Right renal cortex interstitium (tissue), 3 donors: ENCODE measurements around the gene AKT1S1. TPM values are rescaled to one million over a fixed set of nuclear protein-coding genes. Genes with fewer than 3 reads are reported as not detected.
"Not testable (repeated sequence)": the region's sequence is repeated elsewhere in the genome, so short reads cannot be mapped to it uniquely, and the experiment has no call there.

Experiments
- DNase-seq, 3 donors: peaks; one replicate each; pipeline ENCODE4 v3.0.0-alpha.2; 2013; ENCODE audit warnings: low read depth in 3 of 3, low spot score in 2 of 3
- polyA plus RNA-seq, 3 donors: library from polyadenylated mRNA; unstranded; fragments of 120-200 nt; gene quantifications; one replicate each; pipeline ENCODE4 v1.2.1, GENCODE V29; 2013; ENCODE audit not compliant: insufficient read length in 3 of 3

The AKT1S1 gene
- 10 to 100 TPM; 22.8 to 29.3 (median 25.8) TPM for polyA plus RNA-seq

DNA sequence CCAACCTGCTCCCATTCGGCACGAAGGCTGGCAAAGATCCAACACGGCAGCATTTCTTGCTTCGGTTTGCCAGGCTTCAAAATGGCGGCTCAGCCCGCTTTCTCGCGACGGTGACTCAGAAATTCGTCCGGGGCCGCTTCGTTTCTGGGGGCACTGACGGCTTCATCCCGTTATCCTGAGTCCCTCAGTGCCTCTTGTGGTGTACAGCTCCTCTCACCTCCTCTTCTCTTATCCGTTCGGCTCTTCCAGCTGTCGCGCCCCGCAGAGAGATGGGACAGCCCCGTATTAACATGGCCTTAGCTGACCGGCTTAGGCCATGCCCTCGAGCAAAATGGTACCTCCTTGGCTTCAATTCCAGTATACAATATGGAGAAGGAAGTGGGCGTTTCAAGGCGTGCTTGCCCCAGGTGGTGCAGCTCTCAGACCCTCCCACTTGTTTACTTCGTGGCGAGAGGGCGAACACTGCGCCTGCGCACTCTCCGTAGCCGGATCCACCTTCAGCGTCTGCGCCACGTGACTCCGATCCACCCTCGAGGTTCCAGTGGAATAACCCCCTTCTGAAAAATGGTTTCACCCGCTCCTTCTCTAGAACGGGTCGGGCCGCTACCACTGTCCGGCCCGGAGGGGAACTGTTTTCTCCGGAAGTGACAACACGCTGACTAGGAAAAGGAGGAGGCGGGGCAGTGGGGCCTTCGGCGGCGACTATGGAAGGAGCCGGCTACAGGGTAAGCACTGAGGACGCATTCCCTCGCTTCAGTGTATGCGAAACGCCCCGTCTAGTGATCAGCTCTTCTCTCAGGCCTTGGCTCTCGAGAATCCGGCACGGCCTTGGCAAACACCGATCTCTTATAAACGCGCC is at the start of gene AKT1S1, which contains the start of gene TBC1D17:
Gene AKT1S1 (minus strand): TSS at position 336 of the 859 bp plus-strand sequence. CDS start 4,060 bp downstream, outside the sequence.
Gene TBC1D17 (plus strand): TSS at position 683 of the 859 bp plus-strand sequence. CDS start 22 bp downstream, at position 705.
- peak; percentile 99 to 100 (median 99) for DNase-seq

DNA sequence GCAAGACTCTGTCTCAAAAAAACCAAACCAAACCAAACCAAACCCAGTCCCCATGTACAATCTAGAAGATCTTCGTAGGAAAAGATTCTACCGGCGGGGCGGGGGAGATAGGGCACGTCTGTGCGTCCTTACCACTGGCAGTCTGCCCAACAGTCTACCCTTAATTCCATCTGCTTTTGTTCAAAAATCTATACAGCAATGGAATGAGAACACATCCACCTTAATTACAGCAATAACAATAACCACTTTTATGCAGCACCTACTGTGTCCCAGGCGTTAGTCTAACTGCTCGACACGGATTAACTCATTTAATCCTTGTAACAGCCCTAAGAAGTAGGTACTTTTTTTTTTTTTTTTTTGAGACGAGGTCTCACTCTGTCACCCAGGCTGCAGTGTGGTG is 49.4 kb upstream of the AKT1S1 start:
- DNase-seq = no peak

GRCh38 chr19:49925486-49925885 is 48.3 kb upstream of the AKT1S1 start:
- no peak for DNase-seq

GRCh38 chr19:49924881-49925210 is 47.7 kb upstream of the AKT1S1 start:
- DNase-seq = not testable (repeated sequence)

- no peak for DNase-seq
Measured at GRCh38 chr19:49924004-49924880, 47.1 kb upstream of the AKT1S1 start.

- DNase-seq = no peak
Measured at GRCh38 chr19:49923055-49924003, 46.2 kb upstream of the AKT1S1 start.

DNA sequence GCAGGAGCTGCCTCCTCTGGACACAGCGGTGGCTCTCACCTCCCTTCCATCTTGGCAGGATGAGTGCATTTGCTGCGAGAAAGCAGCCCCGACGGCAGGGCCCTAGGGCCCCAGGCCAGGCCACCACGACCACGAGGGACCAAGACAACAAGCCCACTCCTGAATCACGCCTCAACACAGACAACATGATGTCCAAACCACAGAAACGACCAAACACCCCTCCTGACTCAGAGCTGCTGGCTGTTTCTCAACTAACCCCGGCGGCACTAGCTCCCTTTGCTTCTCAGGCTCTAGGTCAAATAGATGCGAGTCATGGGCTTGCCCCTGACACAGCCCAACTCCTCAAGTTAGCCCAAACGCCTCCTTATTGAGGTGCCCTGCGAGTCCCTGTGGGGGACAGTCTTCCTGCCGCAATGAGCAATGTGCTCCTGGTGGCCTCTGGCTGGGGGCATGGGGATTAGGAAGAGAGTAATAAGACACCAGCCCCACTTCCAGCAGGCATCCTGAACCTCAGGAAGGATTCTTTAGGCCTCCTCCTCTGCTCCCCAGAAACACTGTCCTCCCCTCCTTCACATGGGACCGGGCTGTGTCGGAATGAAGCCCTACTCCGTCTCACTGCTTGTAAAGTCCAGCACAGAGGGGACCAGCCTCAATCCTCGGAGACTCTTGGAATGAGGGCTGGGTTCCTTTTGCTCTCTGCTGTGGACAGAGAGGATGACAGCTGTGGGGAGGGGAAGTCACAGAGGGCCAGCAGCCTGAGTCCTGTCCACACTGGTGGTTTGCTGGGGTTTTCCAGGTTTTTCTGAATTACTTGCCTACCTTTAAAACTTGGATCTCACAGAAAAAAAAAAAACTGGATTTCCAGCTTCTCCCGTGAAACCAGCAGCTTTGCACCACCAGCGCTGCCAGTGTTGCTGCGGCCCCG is 45.0 kb upstream of the AKT1S1 start:
- no peak for DNase-seq

GRCh38 chr19:49920624-49921363 is 43.6 kb upstream of the AKT1S1 start:
- DNase-seq = no peak

DNA sequence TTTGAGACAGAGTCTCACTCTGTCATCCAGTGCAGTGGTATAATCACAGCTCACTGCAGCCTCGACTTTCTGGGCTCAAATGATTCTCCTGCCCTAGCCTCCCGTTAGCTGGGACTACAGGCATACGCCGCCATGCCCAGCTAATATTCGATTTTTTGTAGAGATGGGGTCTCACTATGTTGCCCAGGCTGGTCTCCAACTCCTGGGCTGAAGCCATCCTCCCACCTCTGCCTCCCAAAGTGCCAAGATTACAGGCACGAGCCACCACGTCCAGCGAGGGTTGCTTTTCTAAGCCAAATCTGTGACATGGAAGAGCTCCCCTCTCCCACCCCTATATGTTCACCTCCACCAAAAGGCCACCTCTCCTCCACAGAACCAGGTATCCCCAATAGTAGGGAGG is 40.9 kb upstream of the AKT1S1 start:
- DNase-seq = no peak

DNA sequence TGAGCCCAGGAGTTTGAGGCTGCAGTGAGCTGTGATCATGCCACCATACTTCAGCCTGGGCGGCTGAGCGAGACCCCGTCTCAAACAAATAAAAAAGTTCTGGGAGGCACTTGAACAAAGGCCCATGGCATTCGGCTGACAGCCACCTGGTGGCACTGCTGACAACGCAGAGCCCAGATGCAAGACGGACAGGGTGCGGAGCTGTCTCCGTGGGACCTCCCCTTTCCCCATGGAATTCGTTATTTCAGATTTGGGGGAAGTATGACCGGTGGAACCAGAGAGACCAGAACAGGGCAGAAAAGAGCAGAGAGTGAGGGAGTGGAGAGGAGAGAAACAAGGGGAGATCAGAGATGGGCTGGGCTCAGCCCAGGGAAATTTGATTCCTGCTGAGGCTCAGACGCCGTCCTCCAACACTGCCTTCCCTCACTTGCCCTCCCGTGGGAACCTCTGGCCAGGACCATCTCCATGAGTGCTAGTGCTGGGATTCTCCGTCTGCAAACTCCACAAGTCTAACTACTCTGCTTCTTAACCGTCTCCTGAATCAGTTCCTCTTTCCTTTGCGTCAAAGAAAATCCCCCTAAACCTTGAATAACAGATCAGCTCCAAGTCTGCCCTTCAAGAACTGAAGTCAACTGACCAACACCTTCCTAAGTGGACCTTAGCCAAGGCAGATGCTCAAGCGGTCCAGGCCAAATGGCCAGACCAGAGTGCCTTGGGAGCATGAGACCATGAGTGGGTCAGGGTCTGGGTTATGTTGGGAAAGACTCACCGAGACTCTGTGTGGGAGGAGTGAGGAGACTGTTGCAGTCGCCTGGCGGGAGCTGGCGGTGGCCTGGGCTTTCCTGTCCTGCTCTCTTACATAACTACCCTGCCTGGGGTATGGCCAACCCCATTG is 39.9 kb upstream of the AKT1S1 start:
- no peak for DNase-seq

DNA sequence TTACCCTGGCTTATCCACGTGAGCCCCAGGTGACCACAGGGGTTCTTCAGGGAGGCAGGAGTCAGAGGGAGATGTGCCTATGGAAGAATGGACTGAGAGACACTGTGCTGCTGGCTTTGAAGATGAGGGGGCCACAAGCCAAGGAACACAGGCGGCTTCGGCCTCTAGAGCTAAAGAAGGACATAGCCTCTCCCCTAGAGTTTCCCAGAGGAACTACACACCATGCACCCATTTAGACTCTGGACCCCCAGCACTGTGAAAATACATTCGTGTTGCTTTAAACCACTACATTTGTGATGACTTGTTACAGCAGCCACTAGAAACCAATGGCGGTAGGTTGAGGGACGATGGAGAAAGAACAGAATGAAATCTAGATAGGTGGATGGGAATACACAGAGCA is 38.1 kb upstream of the AKT1S1 start:
- no peak for DNase-seq

DNA sequence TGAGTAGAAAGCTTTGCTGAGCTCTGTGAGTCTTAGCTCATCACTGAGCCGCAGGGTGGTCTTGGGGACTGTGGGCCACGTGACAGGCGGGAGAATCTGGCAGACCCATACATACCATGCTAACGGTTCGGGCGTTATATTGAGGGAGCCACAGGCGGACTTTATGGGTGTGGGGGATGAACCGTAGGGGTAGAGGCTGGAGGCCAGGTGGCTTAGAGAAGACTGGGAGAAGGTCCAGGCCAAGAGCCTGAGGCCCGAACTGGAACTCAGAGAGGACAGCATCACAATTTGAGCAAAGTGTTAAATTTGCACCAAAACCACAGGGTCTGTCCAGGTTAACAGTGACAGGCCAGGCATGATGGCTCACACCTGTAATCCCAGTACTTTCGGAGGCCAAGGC is 36.6 kb upstream of the AKT1S1 start:
- no peak for DNase-seq

DNA sequence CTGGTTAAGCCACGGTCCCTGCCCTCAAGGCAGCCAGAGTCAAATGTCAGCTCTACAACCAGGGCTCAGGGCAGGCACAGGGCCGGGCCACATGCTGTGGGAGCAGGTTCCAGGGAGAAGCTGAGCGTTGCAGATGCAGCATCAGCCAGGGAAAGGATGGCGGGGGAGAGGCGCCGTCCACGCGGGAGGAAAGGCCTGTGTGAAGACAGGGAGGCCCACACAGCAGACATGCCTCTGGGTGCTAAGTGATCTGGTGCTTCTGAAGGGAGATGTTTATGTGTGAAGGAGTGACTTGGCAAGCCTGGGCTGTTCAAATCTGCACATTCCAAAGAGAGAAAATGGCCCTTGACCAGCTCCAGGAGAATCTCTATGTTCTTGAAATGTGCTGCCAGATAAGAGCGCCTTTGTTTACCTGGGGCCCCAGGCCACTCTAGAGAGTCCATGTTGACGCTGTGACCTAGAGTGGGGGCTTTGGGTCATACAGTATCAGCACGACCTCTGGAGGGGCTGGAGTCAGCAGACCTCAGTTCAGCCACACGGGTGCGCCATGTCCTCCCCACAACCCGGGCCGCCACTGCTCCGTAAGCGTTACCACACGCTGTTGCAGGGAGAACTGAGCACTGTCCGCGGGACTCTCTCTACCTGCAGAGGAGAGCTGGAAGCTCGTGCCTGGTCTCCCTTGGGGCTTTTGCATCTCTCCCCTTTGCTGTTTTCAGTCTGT is 36.0 kb upstream of the AKT1S1 start:
- no peak for DNase-seq

DNA sequence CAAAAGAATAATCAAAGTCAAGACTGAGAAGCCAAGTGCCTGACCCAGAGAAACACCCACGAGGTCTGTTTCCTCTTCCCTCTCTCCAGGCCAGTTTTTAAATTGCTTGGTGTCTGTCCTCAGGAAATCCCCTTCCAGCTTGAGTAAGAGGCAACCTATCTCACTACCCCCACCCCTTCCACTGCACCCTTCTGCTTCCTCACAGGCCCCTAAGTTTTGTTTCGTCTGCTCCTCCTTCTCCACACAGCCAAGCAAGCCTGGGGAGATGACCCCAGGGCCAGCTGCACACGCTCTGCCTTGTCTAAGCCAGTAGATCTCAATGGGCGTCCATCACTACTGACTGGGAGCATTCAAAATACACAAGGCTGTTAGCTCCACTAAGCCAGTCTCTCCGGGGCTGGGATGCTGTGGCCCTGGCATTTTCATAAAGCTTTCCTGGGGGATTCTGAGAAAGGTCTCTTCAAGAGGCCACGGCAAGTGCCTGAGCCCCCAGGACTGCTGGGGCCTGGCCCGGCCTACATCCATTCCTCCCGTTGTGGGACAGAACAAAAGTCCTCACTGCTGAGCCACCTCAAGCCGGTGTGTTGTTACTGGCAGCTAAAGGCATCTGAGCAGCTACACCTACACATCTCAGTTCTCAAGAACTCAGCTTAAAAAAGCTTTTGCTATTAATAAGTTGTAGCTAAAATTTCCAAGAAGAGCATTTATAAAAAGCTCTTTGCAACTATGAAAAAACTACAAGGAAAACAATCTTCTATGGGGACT is 34.4 kb upstream of the AKT1S1 start:
- no peak for DNase-seq

DNA sequence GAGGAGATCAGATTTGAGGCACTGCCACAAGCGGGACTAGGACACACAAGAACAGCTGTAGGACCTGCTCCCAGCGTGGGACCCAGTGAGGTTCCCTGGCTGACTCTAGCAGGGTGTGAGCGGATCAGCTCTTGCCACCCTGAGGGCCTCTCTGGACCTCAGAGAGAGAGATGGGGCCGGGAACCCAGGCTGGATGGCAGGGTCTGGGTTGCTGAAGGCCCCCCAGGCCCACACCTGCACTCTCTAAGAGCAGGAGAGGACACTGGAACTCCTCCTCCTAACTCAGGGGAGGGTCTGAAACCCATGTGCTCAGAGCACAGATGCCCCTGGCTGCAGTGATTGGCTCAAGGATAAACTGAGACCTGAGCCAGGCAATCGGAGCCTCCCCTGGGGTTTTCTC is 33.0 kb upstream of the AKT1S1 start:
- DNase-seq = no peak
